ENCODE data around the gene MTFMT.

- TF ChIP-seq CTCF (IDR thresholded peaks at IDR 0.05): no peak
- TF ChIP-seq POLR2A (IDR thresholded peaks at IDR 0.05): no peak
- no peak for TF ChIP-seq POLR2AphosphoS5 (IDR thresholded peaks at IDR 0.05)
Measured at GRCh38 chr15:65020419-65020818, 9.0 kb downstream of the MTFMT start.
